Measurements from ENCODE around the gene MAGI2. TPM values are rescaled to one million over a fixed set of nuclear protein-coding genes. Genes with fewer than 3 reads are reported as not detected.

Gene MAGI2
- total RNA-seq, 1 donor from 2014 or later = 5.4 TPM

DNA sequence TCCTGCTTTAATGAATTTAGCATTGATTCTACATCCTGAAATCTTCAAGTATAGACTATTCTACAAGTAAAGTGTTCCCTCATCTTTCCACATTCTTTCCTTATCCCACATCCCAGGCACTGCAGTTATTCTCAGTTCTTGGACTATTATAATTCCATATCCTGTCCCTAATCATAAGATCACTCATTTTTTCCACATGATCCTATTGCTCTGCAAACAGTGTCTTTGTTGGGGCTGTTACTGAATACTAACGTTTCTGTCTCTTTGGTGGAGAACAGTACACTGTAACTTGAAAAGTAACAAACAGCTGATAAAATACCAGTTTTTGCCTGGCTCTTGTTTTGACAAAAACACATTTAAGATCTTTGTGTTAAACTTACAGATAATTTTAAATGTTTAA, 769.9 kb downstream of the MAGI2 start:
- Histone ChIP-seq H3K27ac (ENCODE audit: low read depth, low read length) (no peak overlapping the region), H3K9me3 (ENCODE audit: insufficient read depth, low read depth, low read length) (no peaks in the 10 kb centered on the region), H3K4me2 (ENCODE audit: low read length) (no peak overlapping the region), H3K4me1 (ENCODE audit: insufficient read depth, low read length) (no peaks in the 10 kb centered on the region), H3K9ac (ENCODE audit: low read length) (no peak overlapping the region), H2AFZ (ENCODE audit: low read depth, low read length) (no peak overlapping the region), H3K79me2 (ENCODE audit: insufficient read depth, low read length) (no peaks in the 10 kb centered on the region), H3K27me3 (ENCODE audit: insufficient read depth, low read length) (no peaks in the 10 kb centered on the region), H4K20me1 (ENCODE audit: insufficient read depth, low read length) (no peaks in the 10 kb centered on the region), H3K4me3 (ENCODE audit: insufficient read depth, low read depth, low read length) (no peak overlapping the region), H3K36me3 (ENCODE audit: insufficient read depth, low read length) (no peaks in the 10 kb centered on the region)
- Mint-ChIP-seq H3K4me3 (ENCODE audit: unreplicated experiment) (no peak overlapping the region), H3K36me3 (ENCODE audit: low read depth, unreplicated experiment) (no peaks in the 10 kb centered on the region), H3K27ac (ENCODE audit: unreplicated experiment) (no peak overlapping the region), H3K4me1 (ENCODE audit: low read depth, unreplicated experiment) (no peaks in the 10 kb centered on the region), H3K27me3 (ENCODE audit: low read depth, unreplicated experiment) (no peaks in the 10 kb centered on the region), H3K9me3 (ENCODE audit: unreplicated experiment) (no peaks in the 10 kb centered on the region)
- TF ChIP-seq EZH2 (IDR thresholded peaks at IDR 0.05; ENCODE audit: insufficient read depth, low read length) = no peak
- TF ChIP-seq, protein P1, sequence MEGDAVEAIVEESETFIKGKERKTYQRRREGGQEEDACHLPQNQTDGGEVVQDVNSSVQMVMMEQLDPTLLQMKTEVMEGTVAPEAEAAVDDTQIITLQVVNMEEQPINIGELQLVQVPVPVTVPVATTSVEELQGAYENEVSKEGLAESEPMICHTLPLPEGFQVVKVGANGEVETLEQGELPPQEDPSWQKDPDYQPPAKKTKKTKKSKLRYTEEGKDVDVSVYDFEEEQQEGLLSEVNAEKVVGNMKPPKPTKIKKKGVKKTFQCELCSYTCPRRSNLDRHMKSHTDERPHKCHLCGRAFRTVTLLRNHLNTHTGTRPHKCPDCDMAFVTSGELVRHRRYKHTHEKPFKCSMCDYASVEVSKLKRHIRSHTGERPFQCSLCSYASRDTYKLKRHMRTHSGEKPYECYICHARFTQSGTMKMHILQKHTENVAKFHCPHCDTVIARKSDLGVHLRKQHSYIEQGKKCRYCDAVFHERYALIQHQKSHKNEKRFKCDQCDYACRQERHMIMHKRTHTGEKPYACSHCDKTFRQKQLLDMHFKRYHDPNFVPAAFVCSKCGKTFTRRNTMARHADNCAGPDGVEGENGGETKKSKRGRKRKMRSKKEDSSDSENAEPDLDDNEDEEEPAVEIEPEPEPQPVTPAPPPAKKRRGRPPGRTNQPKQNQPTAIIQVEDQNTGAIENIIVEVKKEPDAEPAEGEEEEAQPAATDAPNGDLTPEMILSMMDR (IDR thresholded peaks at IDR 0.05; ENCODE audit: insufficient read depth, low read depth, low read length) = no peak
- DNase-seq (ENCODE audit: low read depth) (no peak), FAIRE-seq (no peak)

DNA sequence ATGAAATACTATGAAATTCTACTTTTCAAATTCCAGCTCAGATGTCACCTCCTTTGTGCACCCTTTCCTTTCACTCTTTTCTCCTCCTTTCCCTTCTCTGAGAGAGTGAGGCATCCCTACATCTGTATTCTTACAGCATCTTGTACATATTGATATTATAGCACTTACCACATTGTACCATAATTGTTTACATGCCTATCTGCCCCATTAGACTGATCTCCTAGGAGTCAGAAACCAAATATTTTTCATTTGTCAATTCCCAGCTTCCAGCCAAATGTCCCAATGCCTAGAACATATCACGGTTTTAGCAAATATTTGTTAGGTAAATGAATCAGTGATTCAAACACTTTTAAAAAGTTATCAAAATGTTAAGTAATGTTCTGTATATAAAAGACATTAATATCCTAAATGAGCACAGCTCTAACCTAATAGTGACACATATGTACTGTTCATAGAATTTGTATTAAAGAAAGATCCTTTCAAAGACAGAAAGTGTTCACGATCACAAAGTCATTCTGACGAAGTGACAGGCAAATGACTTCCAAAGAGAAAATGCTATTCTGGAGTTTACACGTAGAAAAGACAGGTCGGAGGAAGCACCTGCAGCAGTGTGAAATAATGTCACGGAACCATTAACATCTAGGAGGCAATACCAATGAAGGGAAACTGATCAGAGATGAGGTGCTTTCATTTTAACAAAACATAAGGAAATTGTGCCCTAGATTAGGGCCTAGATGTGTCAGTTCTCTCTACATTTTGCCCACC, 774.2 kb downstream of the MAGI2 start:
- Mint-ChIP-seq H3K36me3 (ENCODE audit: low read depth, unreplicated experiment) (no peaks in the 10 kb centered on the region), H3K4me1 (ENCODE audit: low read depth, unreplicated experiment) (no peaks in the 10 kb centered on the region), H3K27ac (ENCODE audit: unreplicated experiment) (no peak overlapping the region), H3K4me3 (ENCODE audit: unreplicated experiment) (no peak overlapping the region), H3K27me3 (ENCODE audit: low read depth, unreplicated experiment) (no peaks in the 10 kb centered on the region), H3K9me3 (ENCODE audit: unreplicated experiment) (no peaks in the 10 kb centered on the region)
- FAIRE-seq (no peak), DNase-seq (ENCODE audit: low read depth) (no peak)
- Histone ChIP-seq H3K4me1 (ENCODE audit: insufficient read depth, low read length) (no peaks in the 10 kb centered on the region), H2AFZ (ENCODE audit: low read depth, low read length) (no peak overlapping the region), H3K4me3 (ENCODE audit: insufficient read depth, low read depth, low read length) (no peak overlapping the region), H3K4me2 (ENCODE audit: low read length) (no peak overlapping the region), H3K9me3 (ENCODE audit: insufficient read depth, low read depth, low read length) (no peaks in the 10 kb centered on the region), H3K27ac (ENCODE audit: low read depth, low read length) (no peak overlapping the region), H3K79me2 (ENCODE audit: insufficient read depth, low read length) (no peaks in the 10 kb centered on the region), H3K27me3 (ENCODE audit: insufficient read depth, low read length) (no peaks in the 10 kb centered on the region), H3K9ac (ENCODE audit: low read length) (no peak overlapping the region), H4K20me1 (ENCODE audit: insufficient read depth, low read length) (no peaks in the 10 kb centered on the region), H3K36me3 (ENCODE audit: insufficient read depth, low read length) (no peaks in the 10 kb centered on the region)
- TF ChIP-seq EZH2 (IDR thresholded peaks at IDR 0.05; ENCODE audit: insufficient read depth, low read length) = no peak
- TF ChIP-seq, protein P1 (IDR thresholded peaks at IDR 0.05; ENCODE audit: insufficient read depth, low read depth, low read length) = no peak

DNA sequence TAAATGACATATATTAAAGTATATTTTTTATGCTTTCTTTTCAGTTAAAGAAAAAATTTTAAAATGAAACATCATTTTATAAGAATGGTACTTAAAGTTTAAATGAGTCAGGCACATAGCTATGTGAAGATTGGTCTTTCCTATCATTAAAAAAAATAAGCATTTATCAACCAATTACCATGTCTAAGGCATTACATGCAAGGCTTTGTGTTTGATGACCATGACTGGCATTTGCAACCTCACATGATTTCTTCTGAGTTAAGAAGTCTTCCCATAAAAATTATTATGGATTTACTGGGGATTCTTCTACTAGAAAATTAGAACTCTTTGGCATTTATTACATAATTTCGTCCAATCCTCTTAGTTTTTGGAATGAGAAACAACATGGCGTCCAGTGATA, 776.1 kb downstream of the MAGI2 start:
- Histone ChIP-seq H3K36me3 (ENCODE audit: insufficient read depth, low read length) (no peaks in the 10 kb centered on the region), H3K4me3 (ENCODE audit: insufficient read depth, low read depth, low read length) (no peak overlapping the region), H2AFZ (ENCODE audit: low read depth, low read length) (no peak overlapping the region), H3K27ac (ENCODE audit: low read depth, low read length) (no peak overlapping the region), H3K9me3 (ENCODE audit: insufficient read depth, low read depth, low read length) (no peaks in the 10 kb centered on the region), H3K79me2 (ENCODE audit: insufficient read depth, low read length) (no peaks in the 10 kb centered on the region), H4K20me1 (ENCODE audit: insufficient read depth, low read length) (no peaks in the 10 kb centered on the region), H3K9ac (ENCODE audit: low read length) (no peak overlapping the region), H3K4me2 (ENCODE audit: low read length) (no peak overlapping the region), H3K4me1 (ENCODE audit: insufficient read depth, low read length) (no peaks in the 10 kb centered on the region), H3K27me3 (ENCODE audit: insufficient read depth, low read length) (no peaks in the 10 kb centered on the region)
- Mint-ChIP-seq H3K9me3 (ENCODE audit: unreplicated experiment) (no peaks in the 10 kb centered on the region), H3K27ac (ENCODE audit: unreplicated experiment) (no peak overlapping the region), H3K36me3 (ENCODE audit: low read depth, unreplicated experiment) (no peaks in the 10 kb centered on the region), H3K4me3 (ENCODE audit: unreplicated experiment) (no peak overlapping the region), H3K27me3 (ENCODE audit: low read depth, unreplicated experiment) (no peaks in the 10 kb centered on the region), H3K4me1 (ENCODE audit: low read depth, unreplicated experiment) (no peaks in the 10 kb centered on the region)
- TF ChIP-seq, protein P1 (IDR thresholded peaks at IDR 0.05; ENCODE audit: insufficient read depth, low read depth, low read length) = no peak
- no peak for TF ChIP-seq EZH2 (IDR thresholded peaks at IDR 0.05; ENCODE audit: insufficient read depth, low read length)
- FAIRE-seq (no peak), DNase-seq (ENCODE audit: low read depth) (peak; percentile 14)

Data from astrocyte (in vitro differentiated cells and primary cell).